ENCODE results near the gene DNAH7.

GRCh38 chr2:195984923-195985726 lies 83.5 kb downstream of the DNAH7 start:
- TF ChIP-seq, protein P1, sequence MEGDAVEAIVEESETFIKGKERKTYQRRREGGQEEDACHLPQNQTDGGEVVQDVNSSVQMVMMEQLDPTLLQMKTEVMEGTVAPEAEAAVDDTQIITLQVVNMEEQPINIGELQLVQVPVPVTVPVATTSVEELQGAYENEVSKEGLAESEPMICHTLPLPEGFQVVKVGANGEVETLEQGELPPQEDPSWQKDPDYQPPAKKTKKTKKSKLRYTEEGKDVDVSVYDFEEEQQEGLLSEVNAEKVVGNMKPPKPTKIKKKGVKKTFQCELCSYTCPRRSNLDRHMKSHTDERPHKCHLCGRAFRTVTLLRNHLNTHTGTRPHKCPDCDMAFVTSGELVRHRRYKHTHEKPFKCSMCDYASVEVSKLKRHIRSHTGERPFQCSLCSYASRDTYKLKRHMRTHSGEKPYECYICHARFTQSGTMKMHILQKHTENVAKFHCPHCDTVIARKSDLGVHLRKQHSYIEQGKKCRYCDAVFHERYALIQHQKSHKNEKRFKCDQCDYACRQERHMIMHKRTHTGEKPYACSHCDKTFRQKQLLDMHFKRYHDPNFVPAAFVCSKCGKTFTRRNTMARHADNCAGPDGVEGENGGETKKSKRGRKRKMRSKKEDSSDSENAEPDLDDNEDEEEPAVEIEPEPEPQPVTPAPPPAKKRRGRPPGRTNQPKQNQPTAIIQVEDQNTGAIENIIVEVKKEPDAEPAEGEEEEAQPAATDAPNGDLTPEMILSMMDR (optimal IDR thresholded peaks at IDR 0.05 in 1 of 3, IDR thresholded peaks at IDR 0.05 in 1 of 3, conservative IDR thresholded peaks at IDR 0.05 in 1 of 3; ENCODE audit: extremely low read depth in 1 of 3, insufficient read depth in 2 of 3, low read length in 3 of 3): no peak
- TF ChIP-seq EZH2 (IDR thresholded peaks at IDR 0.05; ENCODE audit: low read length): no peak
